Stimulated activated CD4-positive, alpha-beta T cell treated with anti-CD3 and anti-CD28 coated beads, Interleukin-4, amount 100 ng/mL, for 24 hours (primary cell): Measurements from ENCODE around the gene R3HDM2.
"Not testable (repeated sequence)": the region's sequence is repeated elsewhere in the genome, so short reads cannot be mapped to it uniquely, and the experiment has no call there.

Experiments
- DNase-seq: peaks from one replicate; pipeline ENCODE4 v3.0.0-alpha.2; 2020

The R3HDM2 gene

GRCh38 chr12:57370696-57371095 is 60.1 kb downstream of the R3HDM2 start:
- no peak for DNase-seq

DNA sequence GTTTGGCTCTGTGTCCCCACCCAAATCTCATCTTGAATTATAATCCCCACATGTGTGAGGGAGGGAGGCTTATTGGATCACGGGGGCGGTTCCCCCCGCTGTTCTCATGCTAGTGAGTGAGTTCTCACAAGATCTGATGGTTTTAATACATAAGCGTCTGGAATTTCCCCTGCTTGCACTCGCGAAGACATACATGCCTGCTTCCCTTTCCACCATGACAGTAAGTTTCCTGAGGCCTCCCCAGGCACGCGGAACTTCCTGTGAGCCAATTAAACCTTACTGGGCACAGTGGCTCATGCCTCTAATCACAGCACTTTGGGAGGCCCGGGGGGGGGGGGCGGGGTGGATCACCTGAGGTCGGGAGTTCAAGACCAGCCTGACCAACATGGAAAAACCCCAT is 60.8 kb downstream of the R3HDM2 start:
- no peak for DNase-seq

GRCh38 chr12:57369202-57369601 is 61.6 kb downstream of the R3HDM2 start:
- DNase-seq = no peak

GRCh38 chr12:57368349-57369095 is 62.3 kb downstream of the R3HDM2 start:
- no peak for DNase-seq

- DNase-seq = no peak
These were observed 63.7 kb downstream of the R3HDM2 start for GRCh38 chr12:57367121-57367520.

GRCh38 chr12:57366315-57366714 is 64.5 kb downstream of the R3HDM2 start:
- no peak for DNase-seq

- not testable (repeated sequence) for DNase-seq
These were observed 66.7 kb downstream of the R3HDM2 start for GRCh38 chr12:57364156-57364555.

- DNase-seq = no peak
These were observed 70.4 kb downstream of the R3HDM2 start for GRCh38 chr12:57360468-57360867.

DNA sequence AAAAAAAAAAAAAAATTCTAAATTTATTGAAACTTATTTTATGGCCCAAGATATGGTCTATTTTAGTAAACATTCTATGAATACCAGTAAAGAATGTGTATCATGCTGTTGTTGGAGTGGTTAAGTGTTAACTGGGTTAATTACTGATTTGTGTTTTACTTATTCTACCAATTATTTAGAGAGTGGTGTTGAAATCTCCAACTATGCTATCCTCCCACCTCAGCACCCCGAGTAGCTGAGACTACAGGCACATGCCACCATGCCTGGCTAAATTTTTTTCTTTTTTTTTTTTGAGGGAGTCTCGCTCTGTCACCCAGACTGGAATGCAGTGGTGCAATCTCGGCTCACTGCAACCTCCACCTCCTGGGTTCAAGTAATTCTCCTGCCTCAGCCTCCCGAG is 72.2 kb downstream of the R3HDM2 start:
- DNase-seq = no peak

- no peak for DNase-seq
These were observed 75.1 kb downstream of the R3HDM2 start for GRCh38 chr12:57355734-57356133.

GRCh38 chr12:57352166-57352565 is 78.7 kb downstream of the R3HDM2 start:
- DNase-seq = no peak

DNA sequence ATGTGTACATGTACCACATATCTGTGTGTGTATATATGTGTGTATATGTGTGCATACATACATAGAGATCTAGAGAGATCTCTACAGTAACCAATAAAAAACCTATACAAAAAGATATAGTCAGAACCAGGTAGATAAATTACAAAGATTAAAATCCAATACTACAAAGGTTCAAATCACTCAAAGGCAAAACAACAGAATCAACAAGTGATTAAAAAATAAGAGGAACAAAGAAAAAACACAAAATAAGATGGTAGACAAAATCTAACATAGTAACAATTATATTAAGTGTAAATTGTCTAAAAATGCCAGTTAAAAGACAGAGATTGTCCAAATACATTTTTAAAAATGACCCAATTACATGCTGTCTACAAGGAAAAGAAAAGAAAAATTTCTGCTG is 83.6 kb downstream of the R3HDM2 start:
- DNase-seq = no peak

DNA sequence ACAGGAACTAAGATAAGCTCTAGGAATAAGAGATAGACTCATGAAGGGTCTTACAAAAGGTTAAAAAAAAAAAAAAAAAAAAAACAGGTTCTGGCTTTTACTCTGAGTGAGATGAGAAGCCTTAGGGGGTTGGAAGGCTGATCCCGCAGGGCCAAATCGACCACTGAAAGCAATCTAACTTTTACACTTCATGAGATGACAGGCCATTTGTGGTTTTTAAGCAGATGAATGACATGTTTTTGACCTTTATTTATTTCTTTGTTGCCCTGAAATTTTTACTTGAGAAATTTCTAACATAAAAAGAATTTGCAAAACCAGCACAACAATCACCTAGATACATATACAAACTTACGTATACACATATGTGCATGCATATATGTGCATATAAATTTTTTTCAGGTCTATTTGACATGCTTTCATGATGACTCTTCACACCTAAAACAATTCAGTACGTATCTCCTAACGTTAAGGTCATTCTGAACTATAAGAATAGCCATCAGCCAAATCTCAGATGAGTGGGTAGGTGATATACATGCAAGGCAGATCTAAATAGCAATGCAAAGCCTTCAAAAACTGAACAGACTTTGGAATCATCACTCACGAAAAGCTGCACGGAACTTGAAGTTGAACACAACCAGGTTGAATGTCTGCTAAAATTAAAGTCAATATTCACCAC is 87.0 kb downstream of the R3HDM2 start:
- DNase-seq = no peak

GRCh38 chr12:57342207-57342691 is 88.6 kb downstream of the R3HDM2 start:
- DNase-seq = no peak

DNA sequence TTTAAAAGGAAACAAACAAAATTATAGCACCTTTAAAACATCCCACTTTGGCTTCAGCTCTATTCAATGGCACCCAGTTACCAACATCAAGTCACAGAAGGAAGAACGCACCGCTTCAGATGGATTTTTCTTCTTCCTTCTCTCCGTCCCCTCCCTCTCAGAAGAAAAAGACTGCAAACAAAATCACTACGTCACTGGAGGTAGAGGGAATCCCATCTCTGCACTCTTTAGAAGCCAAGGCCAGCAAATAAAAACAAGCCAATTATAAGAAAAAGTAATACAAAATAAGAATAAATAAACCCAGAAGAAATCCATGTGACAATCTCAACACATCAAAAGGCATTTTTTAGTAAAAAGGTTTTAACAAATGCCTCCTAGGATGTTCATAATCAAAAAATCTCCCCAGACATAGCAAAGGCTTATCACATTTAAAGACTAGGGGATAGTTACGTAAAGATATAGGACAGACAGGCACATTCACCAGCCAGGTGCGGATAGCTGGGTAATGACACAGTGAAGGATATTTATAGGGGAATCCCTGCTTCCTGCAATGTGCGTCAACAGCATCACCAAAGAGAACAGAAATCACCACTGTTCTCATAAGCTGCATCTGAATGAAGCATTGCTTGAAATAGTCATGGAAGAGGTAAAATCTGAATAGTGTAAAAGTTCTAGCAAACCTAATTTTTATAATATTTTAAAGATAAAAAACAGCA is 89.4 kb downstream of the R3HDM2 start:
- DNase-seq = no peak

- no peak for DNase-seq
These were observed 90.7 kb downstream of the R3HDM2 start for GRCh38 chr12:57340104-57340503.

- DNase-seq = not testable (repeated sequence)
These were observed 94.5 kb downstream of the R3HDM2 start for GRCh38 chr12:57336299-57336698.

GRCh38 chr12:57334219-57334618 is 96.6 kb downstream of the R3HDM2 start:
- no peak for DNase-seq

DNA sequence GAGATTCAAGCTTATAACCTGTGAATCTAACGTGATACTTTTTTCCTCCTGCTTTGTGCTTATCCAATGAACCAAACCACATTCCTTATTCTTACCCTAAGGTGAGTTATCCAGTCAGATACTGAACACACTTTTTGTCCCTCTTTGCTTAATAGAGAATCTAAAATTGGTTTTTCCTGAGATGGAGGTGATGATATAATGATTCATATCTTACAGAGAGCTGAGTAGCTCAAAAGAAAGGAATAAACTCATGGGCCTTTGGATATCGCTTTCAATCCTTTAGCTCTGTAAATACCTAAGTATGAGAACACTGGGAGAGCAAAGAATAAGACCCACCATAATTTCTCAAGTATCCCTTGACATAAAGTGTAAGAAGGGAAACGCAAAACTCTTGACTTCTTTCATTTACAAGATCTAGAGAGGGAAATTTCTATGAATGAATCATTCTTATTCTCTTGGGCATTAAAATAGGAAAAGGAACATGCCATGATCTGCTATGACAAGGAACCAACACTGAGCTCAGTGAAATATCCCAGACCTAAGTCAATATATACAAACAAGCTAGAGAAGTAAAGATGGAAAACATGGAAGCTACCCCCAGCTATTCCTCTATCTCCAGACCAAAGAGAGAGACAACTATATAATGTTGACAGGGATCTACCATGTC is 98.1 kb downstream of the R3HDM2 start:
- DNase-seq = no peak

DNA sequence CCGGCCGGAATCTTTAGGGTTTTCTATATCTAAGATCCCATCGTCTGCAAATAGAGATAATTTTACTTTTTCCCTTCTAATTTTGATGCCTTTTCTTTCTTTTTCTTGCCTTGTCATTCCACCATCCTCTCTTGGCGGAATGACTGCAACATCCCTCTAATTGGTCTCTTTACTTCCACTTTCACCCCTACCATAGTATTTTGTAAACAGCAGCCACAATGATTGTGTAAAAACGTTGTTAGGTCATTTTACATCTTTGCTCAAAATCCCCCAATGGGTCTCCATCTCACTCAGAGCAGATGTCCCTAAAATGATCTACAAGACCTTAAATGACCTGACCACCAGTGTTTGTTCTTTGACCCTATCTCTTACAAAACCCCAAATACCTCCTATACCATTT is 99.9 kb downstream of the R3HDM2 start:
- no peak for DNase-seq

- no peak for DNase-seq
These were observed 101.6 kb downstream of the R3HDM2 start for GRCh38 chr12:57329219-57329618.

GRCh38 chr12:57325395-57325794 is 105.4 kb downstream of the R3HDM2 start:
- DNase-seq = no peak

GRCh38 chr12:57323416-57323815 is 107.4 kb downstream of the R3HDM2 start:
- DNase-seq = no peak
